Thyroid gland (tissue), 4 donors: ENCODE data around the gene COX20.

Source experiments
- CTCF ChIP-seq, 6 experiments: fragments of 200-600 bp in 3 of 6; fragments of 450-650 bp in 3 of 6; sonication (generic) in 3 of 6; IDR thresholded peaks; one replicate each; pipeline ENCODE4 v1.5.1; 2016 to 2019; ENCODE audit warnings: antibody characterized with exemption in 6 of 6, mild to moderate bottlenecking in 2 of 6, inconsistent platforms in 1 of 6, moderate library complexity in 1 of 6
- POLR2A ChIP-seq, 2 donors: fragments of 450-650 bp; IDR thresholded peaks; one replicate each; pipeline ENCODE4 v1.6.1; 2017; ENCODE audit warnings: antibody characterized with exemption in 2 of 2, mild to moderate bottlenecking in 2 of 2, moderate library complexity in 1 of 2

GRCh38 chr1:244852694-244853093, 17.2 kb downstream of the COX20 start:
- TF ChIP-seq CTCF (IDR thresholded peaks at IDR 0.05) (no peak), POLR2A (IDR thresholded peaks at IDR 0.05) (no peak)
